Measurements from ENCODE around the gene SERPINA5.

The SERPINA5 gene

GRCh38 chr14:94542111-94542810 is 39.0 kb upstream of the SERPINA5 start:
- no peak overlapping the region for H3K4me3 ChIP-seq (ENCODE audit: insufficient read depth in 1 of 2, low read depth in 1 of 2, low read length in 2 of 2)
- WGBS: 80% methylated on average over 12 of the region's 12 CpGs
- H2BK15ac ChIP-seq (ENCODE audit: low read depth, poor library complexity, severe bottlenecking): no peak overlapping the region

GRCh38 chr14:94542811-94543440 is 38.3 kb upstream of the SERPINA5 start:
- Histone ChIP-seq H3K23ac (ENCODE audit: low read length in 2 of 2) (no peak overlapping the region), H3K4me3 (ENCODE audit: insufficient read depth in 1 of 2, low read depth in 1 of 2, low read length in 2 of 2) (no peak overlapping the region), H2AK5ac (ENCODE audit: low read length, severe bottlenecking) (no peak overlapping the region), H3K4ac (ENCODE audit: low read depth in 1 of 2, low read length in 2 of 2) (no peak overlapping the region), H4K8ac (ENCODE audit: low read length) (no peak overlapping the region), H2AFZ (ENCODE audit: low read depth, low read length) (no peak overlapping the region), H4K91ac (ENCODE audit: low read length) (no peak overlapping the region), H3K14ac (ENCODE audit: low read length in 2 of 2) (no peak overlapping the region), H3K27me3 (ENCODE audit: control insufficient read depth in 1 of 2, insufficient read depth in 1 of 2, low read length in 2 of 2) (peaks cover 4 to 20% of the 10 kb centered on the region in 2 experiments), H3K79me1 (replicated peaks; ENCODE audit: low read length, poor library complexity, severe bottlenecking) (no peaks in the 10 kb centered on the region), H3K4me2 (ENCODE audit: low read length, poor library complexity, severe bottlenecking) (no peak overlapping the region), H3K27ac (ENCODE audit: low read length, poor library complexity, severe bottlenecking) (no peak overlapping the region), H3K9me3 (ENCODE audit: control insufficient read depth, low read length) (peaks cover 4% of the 10 kb centered on the region), H3K4me1 (ENCODE audit: control insufficient read depth, insufficient read depth, low read depth, low read length) (no peaks in the 10 kb centered on the region), H2BK5ac (ENCODE audit: low read depth, low read length, poor library complexity, severe bottlenecking) (no peak overlapping the region), H3K9ac (ENCODE audit: low read length) (no peak overlapping the region), H3K36me3 (ENCODE audit: control insufficient read depth in 1 of 2, insufficient read depth in 2 of 2, low read depth in 1 of 2, low read length in 2 of 2) (no peaks in the 10 kb centered on the region), H2BK12ac (ENCODE audit: low read length in 2 of 2) (no peak overlapping the region), H2BK15ac (ENCODE audit: low read depth, poor library complexity, severe bottlenecking) (no peak overlapping the region), H3K18ac (ENCODE audit: low read depth in 1 of 2, low read length in 2 of 2) (no peak overlapping the region), H2BK120ac (ENCODE audit: low read depth, low read length) (no peak overlapping the region)
- WGBS: 78% methylated on average over 8 of the region's 9 CpGs
- no peak for DNase-seq

More at GRCh38 chr14:94542111-94542810, 39.0 kb upstream of the SERPINA5 start:
- Histone ChIP-seq H3K9ac (ENCODE audit: low read length) (no peak overlapping the region), H2BK12ac (ENCODE audit: low read length in 2 of 2) (no peak overlapping the region), H3K36me3 (ENCODE audit: control insufficient read depth in 1 of 2, insufficient read depth in 2 of 2, low read depth in 1 of 2, low read length in 2 of 2) (no peaks in the 10 kb centered on the region), H3K14ac (ENCODE audit: low read length in 2 of 2) (no peak overlapping the region), H3K23ac (ENCODE audit: low read length in 2 of 2) (no peak overlapping the region), H3K4ac (ENCODE audit: low read depth in 1 of 2, low read length in 2 of 2) (no peak overlapping the region), H3K27me3 (ENCODE audit: control insufficient read depth in 1 of 2, insufficient read depth in 1 of 2, low read length in 2 of 2) (peaks cover 4 to 24% of the 10 kb centered on the region in 2 experiments), H3K27ac (ENCODE audit: low read length, poor library complexity, severe bottlenecking) (no peak overlapping the region), H4K8ac (ENCODE audit: low read length) (no peak overlapping the region), H3K79me1 (replicated peaks; ENCODE audit: low read length, poor library complexity, severe bottlenecking) (no peaks in the 10 kb centered on the region), H2AK5ac (ENCODE audit: low read length, severe bottlenecking) (no peak overlapping the region), H2BK120ac (ENCODE audit: low read depth, low read length) (no peak overlapping the region), H3K4me1 (ENCODE audit: control insufficient read depth, insufficient read depth, low read depth, low read length) (no peaks in the 10 kb centered on the region), H2BK5ac (ENCODE audit: low read depth, low read length, poor library complexity, severe bottlenecking) (no peak overlapping the region), H4K91ac (ENCODE audit: low read length) (no peak overlapping the region), H2AFZ (ENCODE audit: low read depth, low read length) (no peak overlapping the region), H3K18ac (ENCODE audit: low read depth in 1 of 2, low read length in 2 of 2) (no peak overlapping the region), H3K9me3 (ENCODE audit: control insufficient read depth, low read length) (peaks cover 4% of the 10 kb centered on the region), H3K4me2 (ENCODE audit: low read length, poor library complexity, severe bottlenecking) (no peak overlapping the region)
- no peak for DNase-seq

GRCh38 chr14:94543449-94544124 is 37.6 kb upstream of the SERPINA5 start:
- no peaks in the 10 kb centered on the region for H3K4me1 ChIP-seq (ENCODE audit: control insufficient read depth, insufficient read depth, low read depth, low read length)
- H2AK5ac ChIP-seq (ENCODE audit: low read length, severe bottlenecking): no peak overlapping the region
- peaks cover 4% of the 10 kb centered on the region for H3K9me3 ChIP-seq (ENCODE audit: control insufficient read depth, low read length)
- no peak overlapping the region for H4K91ac ChIP-seq (ENCODE audit: low read length)
- H3K36me3 ChIP-seq (ENCODE audit: control insufficient read depth in 1 of 2, insufficient read depth in 2 of 2, low read depth in 1 of 2, low read length in 2 of 2): no peaks in the 10 kb centered on the region
- H3K27me3 ChIP-seq (ENCODE audit: control insufficient read depth in 1 of 2, insufficient read depth in 1 of 2, low read length in 2 of 2): peaks cover 4 to 20% of the 10 kb centered on the region in 2 experiments
- H2BK12ac ChIP-seq (ENCODE audit: low read length in 2 of 2): no peak overlapping the region
- WGBS: 82% methylated on average over 15 of the region's 15 CpGs
- no peak overlapping the region for H2BK5ac ChIP-seq (ENCODE audit: low read depth, low read length, poor library complexity, severe bottlenecking)
- H2AFZ ChIP-seq (ENCODE audit: low read depth, low read length): no peak overlapping the region
- no peak overlapping the region for H3K23ac ChIP-seq (ENCODE audit: low read length in 2 of 2)
- no peaks in the 10 kb centered on the region for H3K79me1 ChIP-seq (replicated peaks; ENCODE audit: low read length, poor library complexity, severe bottlenecking)
- no peak overlapping the region for H3K4me2 ChIP-seq (ENCODE audit: low read length, poor library complexity, severe bottlenecking)
- no peak overlapping the region for H2BK15ac ChIP-seq (ENCODE audit: low read depth, poor library complexity, severe bottlenecking)
- no peak overlapping the region for H4K8ac ChIP-seq (ENCODE audit: low read length)
- H3K27ac ChIP-seq (ENCODE audit: low read length, poor library complexity, severe bottlenecking): no peak overlapping the region
- H3K4me3 ChIP-seq (ENCODE audit: insufficient read depth in 1 of 2, low read depth in 1 of 2, low read length in 2 of 2): no peak overlapping the region
- H3K9ac ChIP-seq (ENCODE audit: low read length): no peak overlapping the region
- H3K14ac ChIP-seq (ENCODE audit: low read length in 2 of 2): no peak overlapping the region
- H3K18ac ChIP-seq (ENCODE audit: low read depth in 1 of 2, low read length in 2 of 2): no peak overlapping the region
- no peak for DNase-seq
- no peak overlapping the region for H2BK120ac ChIP-seq (ENCODE audit: low read depth, low read length)
- no peak overlapping the region for H3K4ac ChIP-seq (ENCODE audit: low read depth in 1 of 2, low read length in 2 of 2)

GRCh38 chr14:94544726-94545125 is 36.5 kb upstream of the SERPINA5 start:
- Histone ChIP-seq H2AK5ac (ENCODE audit: low read length, severe bottlenecking) (no peak overlapping the region), H3K36me3 (ENCODE audit: control insufficient read depth in 1 of 2, insufficient read depth in 2 of 2, low read depth in 1 of 2, low read length in 2 of 2) (no peaks in the 10 kb centered on the region), H3K23ac (ENCODE audit: low read length in 2 of 2) (no peak overlapping the region), H3K27ac (ENCODE audit: low read length, poor library complexity, severe bottlenecking) (no peak overlapping the region), H2BK120ac (ENCODE audit: low read depth, low read length) (no peak overlapping the region), H3K14ac (ENCODE audit: low read length in 2 of 2) (no peak overlapping the region), H2AFZ (ENCODE audit: low read depth, low read length) (no peak overlapping the region), H2BK5ac (ENCODE audit: low read depth, low read length, poor library complexity, severe bottlenecking) (no peak overlapping the region), H3K4ac (ENCODE audit: low read depth in 1 of 2, low read length in 2 of 2) (no peak overlapping the region), H3K9ac (ENCODE audit: low read length) (no peak overlapping the region), H4K91ac (ENCODE audit: low read length) (no peak overlapping the region), H3K18ac (ENCODE audit: low read depth in 1 of 2, low read length in 2 of 2) (no peak overlapping the region), H3K4me1 (ENCODE audit: control insufficient read depth, insufficient read depth, low read depth, low read length) (peaks cover 1% of the 10 kb centered on the region), H3K79me1 (replicated peaks; ENCODE audit: low read length, poor library complexity, severe bottlenecking) (no peaks in the 10 kb centered on the region), H2BK12ac (ENCODE audit: low read length in 2 of 2) (no peak overlapping the region), H3K4me2 (ENCODE audit: low read length, poor library complexity, severe bottlenecking) (no peak overlapping the region), H3K4me3 (ENCODE audit: insufficient read depth in 1 of 2, low read depth in 1 of 2, low read length in 2 of 2) (no peak overlapping the region), H4K8ac (ENCODE audit: low read length) (no peak overlapping the region), H3K27me3 (ENCODE audit: control insufficient read depth in 1 of 2, insufficient read depth in 1 of 2, low read length in 2 of 2) (peaks cover 0 to 14% of the 10 kb centered on the region in 2 experiments), H3K9me3 (ENCODE audit: control insufficient read depth, low read length) (peaks cover 4% of the 10 kb centered on the region), H2BK15ac (ENCODE audit: low read depth, poor library complexity, severe bottlenecking) (no peak overlapping the region)
- 57% methylated on average over 7 of the region's 7 CpGs for WGBS
- DNase-seq: no peak
